Fibroblast of pulmonary artery (primary cell): ENCODE results near the gene GPR146.

ENCODE experiments used
- DNase-seq: peaks from one replicate; pipeline ENCODE4 v3.0.0-alpha.2; 2010; ENCODE audit warnings: low read depth
- H3K4me3 ChIP-seq: replicated peaks from 2 replicates; pipeline ENCODE4 v1.5.1; 2011; ENCODE audit warnings: low read depth, mild to moderate bottlenecking, control low read depth, low read length, moderate library complexity
- TF ChIP-seq, protein P1 (sequence below): IDR thresholded peaks from 2 replicates; pipeline ENCODE4 v1.5.1; 2011; ENCODE audit warnings: mild to moderate bottlenecking, control low read depth, low read length, inconsistent platforms; ENCODE audit errors: missing control alignments

GPR146 gene

GRCh38 chr7:1018334-1018695 lies 26.0 kb upstream of the GPR146 start:
- no peak for DNase-seq
- TF ChIP-seq, protein P1, sequence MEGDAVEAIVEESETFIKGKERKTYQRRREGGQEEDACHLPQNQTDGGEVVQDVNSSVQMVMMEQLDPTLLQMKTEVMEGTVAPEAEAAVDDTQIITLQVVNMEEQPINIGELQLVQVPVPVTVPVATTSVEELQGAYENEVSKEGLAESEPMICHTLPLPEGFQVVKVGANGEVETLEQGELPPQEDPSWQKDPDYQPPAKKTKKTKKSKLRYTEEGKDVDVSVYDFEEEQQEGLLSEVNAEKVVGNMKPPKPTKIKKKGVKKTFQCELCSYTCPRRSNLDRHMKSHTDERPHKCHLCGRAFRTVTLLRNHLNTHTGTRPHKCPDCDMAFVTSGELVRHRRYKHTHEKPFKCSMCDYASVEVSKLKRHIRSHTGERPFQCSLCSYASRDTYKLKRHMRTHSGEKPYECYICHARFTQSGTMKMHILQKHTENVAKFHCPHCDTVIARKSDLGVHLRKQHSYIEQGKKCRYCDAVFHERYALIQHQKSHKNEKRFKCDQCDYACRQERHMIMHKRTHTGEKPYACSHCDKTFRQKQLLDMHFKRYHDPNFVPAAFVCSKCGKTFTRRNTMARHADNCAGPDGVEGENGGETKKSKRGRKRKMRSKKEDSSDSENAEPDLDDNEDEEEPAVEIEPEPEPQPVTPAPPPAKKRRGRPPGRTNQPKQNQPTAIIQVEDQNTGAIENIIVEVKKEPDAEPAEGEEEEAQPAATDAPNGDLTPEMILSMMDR: no peak
- H3K4me3 ChIP-seq: no peak overlapping the region

- TF ChIP-seq, protein P1: no peak
- no peak for DNase-seq
- H3K4me3 ChIP-seq: no peak overlapping the region
Observed at GRCh38 chr7:1019255-1019785, 25.0 kb upstream of the GPR146 start.

DNA sequence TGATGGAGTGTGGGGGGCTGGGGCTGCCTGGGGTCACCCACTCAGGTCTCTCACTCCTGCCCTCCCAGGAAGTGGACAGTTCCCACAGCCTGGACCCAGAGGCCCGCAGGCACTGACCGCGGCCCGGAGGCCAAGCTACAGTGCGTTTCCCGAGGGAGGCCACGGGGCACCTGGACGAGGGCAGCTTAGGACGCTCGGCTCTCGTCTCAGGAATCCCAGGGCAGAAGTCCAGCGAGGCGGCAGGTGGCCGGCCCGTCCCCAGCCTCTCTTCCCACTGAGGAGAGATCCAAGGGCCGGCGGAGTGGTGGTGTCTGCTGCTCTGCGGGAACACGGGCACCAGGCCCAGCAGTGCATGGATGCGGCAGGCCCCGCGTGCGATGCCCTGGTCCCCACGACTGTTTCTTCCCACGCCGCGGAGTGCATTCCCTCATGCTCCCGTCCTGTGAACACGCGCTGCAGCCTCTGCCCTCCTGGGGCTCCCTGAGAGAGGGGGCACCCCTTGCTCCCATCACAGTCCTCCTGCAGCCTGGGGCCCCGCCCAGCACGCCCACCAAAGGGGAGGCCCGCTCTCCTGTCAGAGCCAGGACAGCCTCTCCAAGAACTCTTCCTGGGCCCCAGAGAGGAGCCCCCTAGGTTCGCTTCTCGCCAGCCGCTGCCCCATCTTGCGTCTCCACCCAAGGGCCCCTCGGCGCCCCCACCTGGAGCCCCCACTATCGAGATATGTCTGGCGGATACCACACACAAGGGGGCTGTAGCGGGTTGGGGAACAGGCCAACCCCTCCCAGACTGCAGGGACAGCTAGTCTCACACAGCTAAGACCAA lies 24.3 kb upstream of the GPR146 start:
- TF ChIP-seq, protein P1: no peak
- no peak overlapping the region for H3K4me3 ChIP-seq
- no peak for DNase-seq

- TF ChIP-seq, protein P1: no peak
- no peak overlapping the region for H3K4me3 ChIP-seq
- DNase-seq: no peak
Observed at GRCh38 chr7:1020849-1021251, 23.5 kb upstream of the GPR146 start.

DNA sequence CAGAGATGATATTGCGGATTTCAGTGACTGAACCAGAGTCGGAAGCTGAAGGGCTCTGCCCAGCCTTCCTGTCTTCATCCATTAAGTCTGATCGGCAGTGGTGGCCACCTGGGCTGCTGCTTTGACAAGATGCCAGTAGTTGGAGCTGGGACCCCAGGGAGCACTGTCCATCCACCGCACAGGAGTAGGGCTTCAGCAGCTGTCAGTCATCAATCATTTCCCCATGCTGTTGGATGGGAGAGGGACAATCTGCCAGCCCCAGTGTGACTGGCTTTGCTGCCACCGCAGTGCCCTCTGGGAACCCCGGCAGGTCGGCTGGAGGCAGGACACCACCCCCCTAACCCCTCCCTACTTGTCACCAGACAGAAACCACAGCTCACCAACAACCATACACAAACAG lies 23.0 kb upstream of the GPR146 start:
- no peak for DNase-seq
- TF ChIP-seq, protein P1: no peak
- no peak overlapping the region for H3K4me3 ChIP-seq

DNA sequence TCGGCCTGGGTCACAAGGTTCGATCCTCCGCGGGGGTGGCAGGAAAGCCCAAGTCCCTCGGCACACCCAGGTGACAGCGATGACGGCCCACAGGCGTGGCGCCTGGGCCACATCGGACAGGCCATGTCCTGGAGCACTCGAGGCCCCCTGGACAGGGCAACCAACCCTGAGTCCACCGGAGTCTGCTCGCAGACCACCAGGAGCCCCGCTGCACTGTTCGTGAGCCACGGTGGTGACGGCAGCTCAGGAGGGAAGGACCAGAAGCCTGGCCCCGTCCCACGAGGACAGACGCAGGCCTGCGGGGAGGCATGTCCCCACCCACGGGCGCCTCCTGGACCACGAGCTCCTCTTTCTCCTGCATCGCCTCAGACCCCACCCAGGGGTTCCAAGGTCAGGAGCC lies 22.4 kb upstream of the GPR146 start:
- TF ChIP-seq, protein P1: no peak
- H3K4me3 ChIP-seq: no peak overlapping the region
- no peak for DNase-seq

- no peak for DNase-seq
- no peak overlapping the region for H3K4me3 ChIP-seq
- TF ChIP-seq, protein P1: no peak
Observed at GRCh38 chr7:1022356-1022755, 22.0 kb upstream of the GPR146 start.
